GM23338 (cell line): ENCODE data around the gene KIAA1755. TPM values are rescaled to one million over a fixed set of nuclear protein-coding genes. Genes with fewer than 3 reads are reported as not detected.

Source experiments
- ATAC-seq: fragments of 200-7000 bp; cut with Tn5 transposase; 3 replicates; pipeline ENCODE4 v1.9.1; 2020
- DNase-seq: peaks from one replicate; pipeline ENCODE4 v3.0.0-alpha.2; 2015; ENCODE audit warnings: low spot score
- H2AFZ ChIP-seq: fragments of 200-600 bp; sonication (generic); 2 replicates; pipeline ENCODE4 v1.8.0; 2016; ENCODE audit warnings: antibody characterized with exemption, mild to moderate bottlenecking, moderate library complexity
- H3F3A ChIP-seq: fragments of 200-600 bp; sonication (generic); replicated peaks from 2 replicates; pipeline ENCODE4 v1.8.0; 2017; ENCODE audit warnings: antibody characterized with exemption, mixed run types, low read depth
- H3K27ac ChIP-seq: fragments of 200-600 bp; sonication (generic); 2 replicates; pipeline ENCODE4 v1.6.1; 2016; ENCODE audit warnings: low read depth
- H3K27me3 ChIP-seq: fragments of 200-600 bp; sonication (generic); 2 replicates; pipeline ENCODE4 v1.8.0; 2016; ENCODE audit warnings: mild to moderate bottlenecking, mixed run types, moderate library complexity; ENCODE audit not compliant: insufficient read depth
- H3K36me3 ChIP-seq: fragments of 200-600 bp; sonication (generic); 2 replicates; pipeline ENCODE4 v1.8.0; 2016; ENCODE audit warnings: mild to moderate bottlenecking; ENCODE audit not compliant: insufficient read depth
- H3K4me1 ChIP-seq: fragments of 200-600 bp; sonication (generic); 2 replicates; pipeline ENCODE4 v1.8.0; 2016; ENCODE audit warnings: mild to moderate bottlenecking, moderate library complexity; ENCODE audit not compliant: insufficient read depth
- H3K4me2 ChIP-seq: fragments of 200-600 bp; sonication (generic); 2 replicates; pipeline ENCODE4 v1.7.1; 2017; ENCODE audit warnings: mixed run types
- H3K4me3 ChIP-seq: fragments of 200-600 bp; sonication (generic); 2 replicates; pipeline ENCODE4 v1.6.1; 2016; ENCODE audit warnings: mixed run types
- H3K79me2 ChIP-seq: fragments of 200-600 bp; sonication (generic); replicated peaks from 2 replicates; pipeline ENCODE4 v1.8.0; 2017; ENCODE audit warnings: mild to moderate bottlenecking; ENCODE audit not compliant: insufficient read depth
- H3K9me2 ChIP-seq: fragments of 200-600 bp; sonication (generic); 2 replicates; pipeline ENCODE4 v1.8.0; 2017; ENCODE audit not compliant: insufficient read depth
- H4K20me1 ChIP-seq: fragments of 200-600 bp; sonication (generic); replicated peaks from 2 replicates; pipeline ENCODE4 v1.8.0; 2017; ENCODE audit warnings: mild to moderate bottlenecking; ENCODE audit not compliant: insufficient read depth
- H3K27ac Mint-ChIP-seq: 2 replicates; pipeline ENCODE4 v1.8.0; 2020; ENCODE audit warnings: inconsistent platforms, mild to moderate bottlenecking, moderate library complexity, mixed read lengths
- H3K27me3 Mint-ChIP-seq: 3 replicates; pipeline ENCODE4 v1.8.0; 2022; ENCODE audit warnings: low read depth, mild to moderate bottlenecking, moderate library complexity, mixed read lengths, inconsistent platforms; ENCODE audit not compliant: insufficient read depth, poor library complexity
- H3K36me3 Mint-ChIP-seq: 3 replicates; pipeline ENCODE4 v1.8.0; 2021; ENCODE audit warnings: low read depth, mild to moderate bottlenecking, inconsistent platforms, moderate library complexity, mixed read lengths
- H3K4me1 Mint-ChIP-seq: 3 replicates; pipeline ENCODE4 v1.8.0; 2020; ENCODE audit warnings: mild to moderate bottlenecking, inconsistent platforms, mixed read lengths
- H3K4me3 Mint-ChIP-seq: 3 replicates; pipeline ENCODE4 v1.8.0; 2021; ENCODE audit warnings: moderate library complexity, mild to moderate bottlenecking, inconsistent platforms, mixed read lengths
- H3K9me3 Mint-ChIP-seq: 3 replicates; pipeline ENCODE4 v1.8.0; 2020; ENCODE audit warnings: moderate library complexity, mild to moderate bottlenecking, inconsistent platforms, mixed read lengths
- CREB1 ChIP-seq: fragments of 250-450 bp; sonication (Bioruptor Pico); IDR thresholded peaks from 2 replicates; pipeline ENCODE4 v1.5.0; 2020; ENCODE audit warnings: low read depth, mild to moderate bottlenecking, moderate library complexity
- EZH2 ChIP-seq: fragments of 200-600 bp; sonication (generic); IDR thresholded peaks from one replicate; pipeline ENCODE4 v1.8.0; 2017; ENCODE audit warnings: antibody characterized with exemption, mild to moderate bottlenecking, low read depth; ENCODE audit not compliant: unreplicated experiment
- EZH2phosphoT487 ChIP-seq: fragments of 200-600 bp; sonication (generic); IDR thresholded peaks from one replicate; pipeline ENCODE4 v1.8.1; 2018; ENCODE audit warnings: antibody characterized with exemption; ENCODE audit not compliant: unreplicated experiment
- JUNB ChIP-seq: IDR thresholded peaks from one replicate; pipeline ENCODE4 v1.6.1; 2016; ENCODE audit warnings: antibody characterized with exemption; ENCODE audit not compliant: unreplicated experiment
- NANOG ChIP-seq: IDR thresholded peaks from 2 replicates; pipeline ENCODE4 v1.6.1; 2016; ENCODE audit warnings: antibody characterized with exemption, borderline replicate concordance
- POLR2AphosphoS5 ChIP-seq: IDR thresholded peaks from 2 replicates; pipeline ENCODE4 v1.6.1; 2016; ENCODE audit warnings: antibody characterized with exemption, low read depth
- STAT1 ChIP-seq: IDR thresholded peaks from one replicate; pipeline ENCODE4 v1.6.1; 2016; ENCODE audit warnings: antibody characterized with exemption; ENCODE audit not compliant: unreplicated experiment
- ZNF114 ChIP-seq: fragments of 250-450 bp; sonication (Bioruptor Pico); IDR thresholded peaks from 2 replicates; pipeline ENCODE4 v1.5.0; 2020; ENCODE audit warnings: mild to moderate bottlenecking, moderate library complexity
- ZNF331 ChIP-seq: fragments of 250-450 bp; sonication (Bioruptor Pico); IDR thresholded peaks from 2 replicates; pipeline ENCODE4 v1.5.0; 2020; ENCODE audit warnings: low read depth, mild to moderate bottlenecking, moderate library complexity
- polyA plus RNA-seq: library from polyadenylated mRNA; unstranded; fragments of >200 nt; fragmentation: Nextera tagmentation; extraction: Ambion mirVana; gene quantifications from 2 replicates; pipeline ENCODE4 v1.2.1, GENCODE V29; 2016
- total RNA-seq: library from RNA; depleted of rRNA; stranded (reverse); fragments of >200 nt; shearing (Covaris generic); gene quantifications from 2 replicates; pipeline ENCODE4 v1.2.3, GENCODE V29; 2014
- TF ChIP-seq, protein P1 (sequence below): fragments of 250-450 bp; sonication (Bioruptor Pico); IDR thresholded peaks from 2 replicates; pipeline ENCODE4 v1.5.0; 2020; ENCODE audit warnings: mild to moderate bottlenecking, moderate library complexity
- TF ChIP-seq, protein P2 (sequence below): IDR thresholded peaks from one replicate; pipeline ENCODE4 v1.6.1; 2018; ENCODE audit warnings: antibody characterized with exemption; ENCODE audit not compliant: unreplicated experiment
- TF ChIP-seq, protein P3 (sequence below), 2 experiments: fragments of 200-600 bp in 1 of 2; sonication (generic) in 1 of 2; conservative IDR thresholded peaks; 2 replicates each; pipeline versions ENCODE4 v1.5.1 to v1.6.1; 2016 to 2017; ENCODE audit warnings: antibody characterized with exemption in 2 of 2, low read depth in 2 of 2, mild to moderate bottlenecking in 2 of 2, moderate library complexity in 1 of 2
- TF ChIP-seq, protein P4 (sequence below): IDR thresholded peaks from 2 replicates; pipeline ENCODE4 v1.6.1; 2016; ENCODE audit warnings: antibody characterized with exemption

KIAA1755 gene
- total and polyA plus RNA-seq, 2 experiments from 2014 or later, result 0.28 TPM; not detected in 1

DNA sequence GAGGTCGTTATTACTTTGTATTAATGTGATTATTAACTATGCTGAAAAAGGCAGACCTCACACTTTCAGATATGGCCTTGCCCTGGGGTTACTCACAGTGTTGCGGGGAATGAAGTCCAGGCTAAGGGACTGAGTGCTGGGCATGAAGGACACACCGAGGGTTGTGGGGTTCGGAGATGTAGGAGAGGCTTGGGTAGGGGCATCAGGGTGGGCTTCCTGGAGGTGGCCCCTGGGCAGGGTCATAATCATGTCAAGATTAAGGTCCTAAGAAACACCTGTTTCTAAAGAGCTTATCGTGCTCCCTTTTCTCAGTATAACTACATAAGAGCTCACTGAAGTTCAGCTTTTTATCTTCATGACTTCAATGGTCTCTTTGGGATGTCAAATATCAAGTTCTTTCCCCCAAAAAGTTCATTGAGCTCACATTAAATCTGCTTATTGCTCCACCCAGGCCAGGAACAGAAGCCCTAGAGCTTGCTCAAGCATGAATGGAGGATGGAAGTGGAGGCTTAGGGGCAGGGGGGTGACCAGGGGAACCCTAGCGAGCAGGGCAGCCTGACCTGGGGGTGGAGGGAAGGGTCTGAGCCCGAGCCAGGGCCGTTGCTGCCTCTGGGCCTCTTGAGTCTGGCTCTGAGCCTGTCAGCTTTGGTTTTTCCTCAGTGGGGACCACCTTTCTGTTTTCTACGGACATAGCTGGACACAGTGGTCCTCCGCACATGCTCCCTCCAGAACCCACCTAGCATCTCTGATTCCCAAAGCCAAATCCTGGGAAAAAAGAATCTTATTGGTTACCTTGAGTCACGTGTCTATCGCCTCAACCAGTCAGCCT, 58.2 kb downstream of the KIAA1755 start:
- no peaks in the 10 kb centered on the region for H4K20me1 ChIP-seq
- no peak overlapping the region for H2AFZ ChIP-seq
- no peaks in the 10 kb centered on the region for H3K9me2 ChIP-seq
- no peaks in the 10 kb centered on the region for H3K36me3 Mint-ChIP-seq
- peaks cover 4% of the 10 kb centered on the region for H3K4me1 ChIP-seq
- H3K27me3 Mint-ChIP-seq, result peaks cover 3% of the 10 kb centered on the region
- ATAC-seq (no peak), DNase-seq (no peak)
- TF ChIP-seq JUNB (no peak), ZNF331 (CRISPR knock-in tag) (no peak), EZH2phosphoT487 (no peak), CREB1 (CRISPR knock-in tag) (no peak), STAT1 (no peak), NANOG (no peak), ZNF114 (CRISPR knock-in tag) (no peak), EZH2 (no peak), POLR2AphosphoS5 (no peak)
- TF ChIP-seq, protein P1, sequence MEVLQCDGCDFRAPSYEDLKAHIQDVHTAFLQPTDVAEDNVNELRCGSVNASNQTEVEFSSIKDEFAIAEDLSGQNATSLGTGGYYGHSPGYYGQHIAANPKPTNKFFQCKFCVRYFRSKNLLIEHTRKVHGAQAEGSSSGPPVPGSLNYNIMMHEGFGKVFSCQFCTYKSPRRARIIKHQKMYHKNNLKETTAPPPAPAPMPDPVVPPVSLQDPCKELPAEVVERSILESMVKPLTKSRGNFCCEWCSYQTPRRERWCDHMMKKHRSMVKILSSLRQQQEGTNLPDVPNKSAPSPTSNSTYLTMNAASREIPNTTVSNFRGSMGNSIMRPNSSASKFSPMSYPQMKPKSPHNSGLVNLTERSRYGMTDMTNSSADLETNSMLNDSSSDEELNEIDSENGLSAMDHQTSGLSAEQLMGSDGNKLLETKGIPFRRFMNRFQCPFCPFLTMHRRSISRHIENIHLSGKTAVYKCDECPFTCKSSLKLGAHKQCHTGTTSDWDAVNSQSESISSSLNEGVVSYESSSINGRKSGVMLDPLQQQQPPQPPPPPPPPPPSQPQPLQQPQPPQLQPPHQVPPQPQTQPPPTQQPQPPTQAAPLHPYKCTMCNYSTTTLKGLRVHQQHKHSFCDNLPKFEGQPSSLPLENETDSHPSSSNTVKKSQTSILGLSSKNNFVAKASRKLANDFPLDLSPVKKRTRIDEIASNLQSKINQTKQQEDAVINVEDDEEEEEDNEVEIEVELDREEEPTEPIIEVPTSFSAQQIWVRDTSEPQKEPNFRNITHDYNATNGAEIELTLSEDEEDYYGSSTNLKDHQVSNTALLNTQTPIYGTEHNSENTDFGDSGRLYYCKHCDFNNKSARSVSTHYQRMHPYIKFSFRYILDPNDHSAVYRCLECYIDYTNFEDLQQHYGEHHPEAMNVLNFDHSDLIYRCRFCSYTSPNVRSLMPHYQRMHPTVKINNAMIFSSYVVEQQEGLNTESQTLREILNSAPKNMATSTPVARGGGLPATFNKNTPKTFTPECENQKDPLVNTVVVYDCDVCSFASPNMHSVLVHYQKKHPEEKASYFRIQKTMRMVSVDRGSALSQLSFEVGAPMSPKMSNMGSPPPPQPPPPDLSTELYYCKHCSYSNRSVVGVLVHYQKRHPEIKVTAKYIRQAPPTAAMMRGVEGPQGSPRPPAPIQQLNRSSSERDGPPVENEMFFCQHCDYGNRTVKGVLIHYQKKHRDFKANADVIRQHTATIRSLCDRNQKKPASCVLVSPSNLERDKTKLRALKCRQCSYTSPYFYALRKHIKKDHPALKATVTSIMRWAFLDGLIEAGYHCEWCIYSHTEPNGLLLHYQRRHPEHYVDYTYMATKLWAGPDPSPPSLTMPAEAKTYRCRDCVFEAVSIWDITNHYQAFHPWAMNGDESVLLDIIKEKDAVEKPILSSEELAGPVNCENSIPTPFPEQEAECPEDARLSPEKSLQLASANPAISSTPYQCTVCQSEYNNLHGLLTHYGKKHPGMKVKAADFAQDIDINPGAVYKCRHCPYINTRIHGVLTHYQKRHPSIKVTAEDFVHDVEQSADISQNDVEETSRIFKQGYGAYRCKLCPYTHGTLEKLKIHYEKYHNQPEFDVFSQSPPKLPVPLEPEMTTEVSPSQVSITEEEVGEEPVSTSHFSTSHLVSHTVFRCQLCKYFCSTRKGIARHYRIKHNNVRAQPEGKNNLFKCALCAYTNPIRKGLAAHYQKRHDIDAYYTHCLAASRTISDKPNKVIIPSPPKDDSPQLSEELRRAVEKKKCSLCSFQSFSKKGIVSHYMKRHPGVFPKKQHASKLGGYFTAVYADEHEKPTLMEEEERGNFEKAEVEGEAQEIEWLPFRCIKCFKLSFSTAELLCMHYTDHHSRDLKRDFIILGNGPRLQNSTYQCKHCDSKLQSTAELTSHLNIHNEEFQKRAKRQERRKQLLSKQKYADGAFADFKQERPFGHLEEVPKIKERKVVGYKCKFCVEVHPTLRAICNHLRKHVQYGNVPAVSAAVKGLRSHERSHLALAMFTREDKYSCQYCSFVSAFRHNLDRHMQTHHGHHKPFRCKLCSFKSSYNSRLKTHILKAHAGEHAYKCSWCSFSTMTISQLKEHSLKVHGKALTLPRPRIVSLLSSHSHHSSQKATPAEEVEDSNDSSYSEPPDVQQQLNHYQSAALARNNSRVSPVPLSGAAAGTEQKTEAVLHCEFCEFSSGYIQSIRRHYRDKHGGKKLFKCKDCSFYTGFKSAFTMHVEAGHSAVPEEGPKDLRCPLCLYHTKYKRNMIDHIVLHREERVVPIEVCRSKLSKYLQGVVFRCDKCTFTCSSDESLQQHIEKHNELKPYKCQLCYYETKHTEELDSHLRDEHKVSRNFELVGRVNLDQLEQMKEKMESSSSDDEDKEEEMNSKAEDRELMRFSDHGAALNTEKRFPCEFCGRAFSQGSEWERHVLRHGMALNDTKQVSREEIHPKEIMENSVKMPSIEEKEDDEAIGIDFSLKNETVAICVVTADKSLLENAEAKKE (CRISPR knock-in tag), result no peak
- TF ChIP-seq, protein P2, sequence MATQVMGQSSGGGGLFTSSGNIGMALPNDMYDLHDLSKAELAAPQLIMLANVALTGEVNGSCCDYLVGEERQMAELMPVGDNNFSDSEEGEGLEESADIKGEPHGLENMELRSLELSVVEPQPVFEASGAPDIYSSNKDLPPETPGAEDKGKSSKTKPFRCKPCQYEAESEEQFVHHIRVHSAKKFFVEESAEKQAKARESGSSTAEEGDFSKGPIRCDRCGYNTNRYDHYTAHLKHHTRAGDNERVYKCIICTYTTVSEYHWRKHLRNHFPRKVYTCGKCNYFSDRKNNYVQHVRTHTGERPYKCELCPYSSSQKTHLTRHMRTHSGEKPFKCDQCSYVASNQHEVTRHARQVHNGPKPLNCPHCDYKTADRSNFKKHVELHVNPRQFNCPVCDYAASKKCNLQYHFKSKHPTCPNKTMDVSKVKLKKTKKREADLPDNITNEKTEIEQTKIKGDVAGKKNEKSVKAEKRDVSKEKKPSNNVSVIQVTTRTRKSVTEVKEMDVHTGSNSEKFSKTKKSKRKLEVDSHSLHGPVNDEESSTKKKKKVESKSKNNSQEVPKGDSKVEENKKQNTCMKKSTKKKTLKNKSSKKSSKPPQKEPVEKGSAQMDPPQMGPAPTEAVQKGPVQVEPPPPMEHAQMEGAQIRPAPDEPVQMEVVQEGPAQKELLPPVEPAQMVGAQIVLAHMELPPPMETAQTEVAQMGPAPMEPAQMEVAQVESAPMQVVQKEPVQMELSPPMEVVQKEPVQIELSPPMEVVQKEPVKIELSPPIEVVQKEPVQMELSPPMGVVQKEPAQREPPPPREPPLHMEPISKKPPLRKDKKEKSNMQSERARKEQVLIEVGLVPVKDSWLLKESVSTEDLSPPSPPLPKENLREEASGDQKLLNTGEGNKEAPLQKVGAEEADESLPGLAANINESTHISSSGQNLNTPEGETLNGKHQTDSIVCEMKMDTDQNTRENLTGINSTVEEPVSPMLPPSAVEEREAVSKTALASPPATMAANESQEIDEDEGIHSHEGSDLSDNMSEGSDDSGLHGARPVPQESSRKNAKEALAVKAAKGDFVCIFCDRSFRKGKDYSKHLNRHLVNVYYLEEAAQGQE, result no peak
- TF ChIP-seq, protein P3, sequence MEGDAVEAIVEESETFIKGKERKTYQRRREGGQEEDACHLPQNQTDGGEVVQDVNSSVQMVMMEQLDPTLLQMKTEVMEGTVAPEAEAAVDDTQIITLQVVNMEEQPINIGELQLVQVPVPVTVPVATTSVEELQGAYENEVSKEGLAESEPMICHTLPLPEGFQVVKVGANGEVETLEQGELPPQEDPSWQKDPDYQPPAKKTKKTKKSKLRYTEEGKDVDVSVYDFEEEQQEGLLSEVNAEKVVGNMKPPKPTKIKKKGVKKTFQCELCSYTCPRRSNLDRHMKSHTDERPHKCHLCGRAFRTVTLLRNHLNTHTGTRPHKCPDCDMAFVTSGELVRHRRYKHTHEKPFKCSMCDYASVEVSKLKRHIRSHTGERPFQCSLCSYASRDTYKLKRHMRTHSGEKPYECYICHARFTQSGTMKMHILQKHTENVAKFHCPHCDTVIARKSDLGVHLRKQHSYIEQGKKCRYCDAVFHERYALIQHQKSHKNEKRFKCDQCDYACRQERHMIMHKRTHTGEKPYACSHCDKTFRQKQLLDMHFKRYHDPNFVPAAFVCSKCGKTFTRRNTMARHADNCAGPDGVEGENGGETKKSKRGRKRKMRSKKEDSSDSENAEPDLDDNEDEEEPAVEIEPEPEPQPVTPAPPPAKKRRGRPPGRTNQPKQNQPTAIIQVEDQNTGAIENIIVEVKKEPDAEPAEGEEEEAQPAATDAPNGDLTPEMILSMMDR (conservative IDR thresholded peaks at IDR 0.05; ENCODE audit: low read depth in 2 of 2), result no peak
- TF ChIP-seq, protein P4, sequence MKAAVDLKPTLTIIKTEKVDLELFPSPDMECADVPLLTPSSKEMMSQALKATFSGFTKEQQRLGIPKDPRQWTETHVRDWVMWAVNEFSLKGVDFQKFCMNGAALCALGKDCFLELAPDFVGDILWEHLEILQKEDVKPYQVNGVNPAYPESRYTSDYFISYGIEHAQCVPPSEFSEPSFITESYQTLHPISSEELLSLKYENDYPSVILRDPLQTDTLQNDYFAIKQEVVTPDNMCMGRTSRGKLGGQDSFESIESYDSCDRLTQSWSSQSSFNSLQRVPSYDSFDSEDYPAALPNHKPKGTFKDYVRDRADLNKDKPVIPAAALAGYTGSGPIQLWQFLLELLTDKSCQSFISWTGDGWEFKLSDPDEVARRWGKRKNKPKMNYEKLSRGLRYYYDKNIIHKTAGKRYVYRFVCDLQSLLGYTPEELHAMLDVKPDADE, result no peak
- H3K4me3 ChIP-seq, result no peak overlapping the region
- no peaks in the 10 kb centered on the region for H3F3A ChIP-seq
- H3K4me1 Mint-ChIP-seq, result 0 out of 3 replicates have a peak, but pooled peaks cover 4% of the 10 kb centered on the region
- H3K27ac ChIP-seq, result no peak overlapping the region
- no peaks in the 10 kb centered on the region for H3K36me3 ChIP-seq
- no peaks in the 10 kb centered on the region for H3K79me2 ChIP-seq
- no peak overlapping the region for H3K4me2 ChIP-seq
- H3K27me3 ChIP-seq, result no peaks in the 10 kb centered on the region
- H3K27ac Mint-ChIP-seq, result no peak overlapping the region
- no peak overlapping the region for H3K4me3 Mint-ChIP-seq
- peaks cover 2% of the 10 kb centered on the region; the same call in 1 of the 3 replicates for H3K9me3 Mint-ChIP-seq
